ENCODE results near the gene DPCD.
A peak's percentile ranks its signal among the peaks of the same experiment; 100 is the strongest.

The DPCD gene

GRCh38 chr10:101614663-101615524 lies 26.8 kb downstream of the DPCD start:
- Histone ChIP-seq H2AFZ (ENCODE audit: low read length) (no peak overlapping the region), H3K4me1 (ENCODE audit: control insufficient read depth in 2 of 2, insufficient read depth in 1 of 2, low read depth in 1 of 2, low read length in 2 of 2) (peaks cover 11 to 46% of the 10 kb centered on the region in 2 donors), H2BK120ac (ENCODE audit: low read depth, low read length) (peak overlapping the region; percentile 68), H3K9me3 (replicated peaks in 1 of 2; ENCODE audit: control insufficient read depth in 2 of 2, insufficient read depth in 1 of 2, low read depth in 1 of 2, low read length in 2 of 2) (no peaks in the 10 kb centered on the region), H4K8ac (ENCODE audit: low read depth, low read length) (peak overlapping the region; percentile 29), H3K36me3 (replicated peaks in 1 of 2; ENCODE audit: control insufficient read depth in 2 of 2, insufficient read depth in 2 of 2, low read length in 2 of 2) (peaks cover 0 to 12% of the 10 kb centered on the region in 2 donors), H2BK15ac (ENCODE audit: low read length) (peak overlapping the region; percentile 43), H3K27me3 (ENCODE audit: control insufficient read depth in 3 of 3, insufficient read depth in 3 of 3, low read depth in 1 of 3, low read length in 3 of 3) (peaks cover 0 to 55% (median 0%) of the 10 kb centered on the region in 3 experiments), H3K4me2 (ENCODE audit: insufficient read depth, low read length, poor library complexity, severe bottlenecking) (peak overlapping the region; percentile 28), H3K14ac (ENCODE audit: low read length) (peak overlapping the region; percentile 65), H3K4me3 (ENCODE audit: low read length in 2 of 2) (no peak overlapping the region), H2AK5ac (ENCODE audit: low read depth, low read length) (peak overlapping the region; percentile 74), H3K18ac (ENCODE audit: low read length) (peak overlapping the region; percentile 82), H3K4ac (ENCODE audit: low read length) (no peak overlapping the region), H4K91ac (ENCODE audit: low read depth, low read length, poor library complexity) (no peak overlapping the region), H3K9ac (ENCODE audit: low read depth, low read length, poor library complexity) (no peak overlapping the region), H2BK5ac (ENCODE audit: low read length) (peak overlapping the region; percentile 72), H2BK12ac (ENCODE audit: low read length) (peak overlapping the region; percentile 36), H3K79me1 (ENCODE audit: low read depth, low read length) (no peaks in the 10 kb centered on the region), H3K27ac (replicated peaks; ENCODE audit: low read length) (peak overlapping the region; percentile 37), H3K23ac (ENCODE audit: low read depth, low read length, poor library complexity) (no peak overlapping the region)
- WGBS, 2 donors (ENCODE audit: extremely low coverage in 2 of 2, insufficient read length in 2 of 2, insufficient replicate concordance in 1 of 2) = no CpG with 5 or more reads among the region's 13 CpGs
- peak; percentile 40 for DNase-seq (ENCODE audit: low spot score)

- H4K91ac ChIP-seq (ENCODE audit: low read depth, low read length, poor library complexity) = peak overlapping the region; percentile 9
- no CpG with 5 or more reads among the region's 5 CpGs for WGBS, 2 donors (ENCODE audit: extremely low coverage in 2 of 2, insufficient read length in 2 of 2, insufficient replicate concordance in 1 of 2)
These were observed 27.5 kb downstream of the DPCD start for GRCh38 chr10:101615525-101616116.

DNA sequence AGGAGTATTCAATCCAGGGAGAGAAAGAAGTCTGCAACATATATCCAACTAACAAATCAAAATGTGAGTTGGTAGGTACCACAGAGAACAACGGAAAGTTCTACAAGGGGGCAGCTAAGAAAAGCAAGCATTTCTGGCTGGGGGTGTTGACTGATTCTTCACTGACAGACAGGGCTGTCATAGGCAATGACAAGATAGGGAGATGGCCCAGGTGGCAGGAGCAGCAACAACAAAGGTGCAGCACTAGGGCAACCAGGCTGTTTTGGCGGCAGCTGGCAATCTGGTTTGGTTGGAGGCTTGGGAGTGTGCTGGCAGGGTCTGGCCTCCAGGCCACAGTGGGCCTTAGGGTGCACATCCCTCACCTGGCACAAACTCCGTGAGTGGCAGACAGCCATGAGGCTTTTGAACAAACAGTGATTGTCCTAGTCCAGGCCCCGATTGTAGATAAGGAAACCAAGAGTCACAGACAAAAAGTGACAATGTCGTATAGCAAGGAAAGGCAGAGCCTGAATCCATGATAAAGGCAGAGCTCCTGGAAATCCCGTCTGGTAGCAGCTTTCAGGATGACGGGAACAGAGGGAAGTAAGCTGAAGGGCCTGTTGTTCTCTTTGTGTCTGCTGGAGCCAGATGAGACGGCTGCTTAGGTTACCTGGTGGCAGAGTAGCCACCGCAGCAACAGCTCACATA lies 28.4 kb downstream of the DPCD start:
- Histone ChIP-seq H3K36me3 (replicated peaks in 1 of 2; ENCODE audit: control insufficient read depth in 2 of 2, insufficient read depth in 2 of 2, low read length in 2 of 2) (peaks cover 0 to 5% of the 10 kb centered on the region in 2 donors), H3K4ac (ENCODE audit: low read length) (no peak overlapping the region), H3K4me2 (ENCODE audit: insufficient read depth, low read length, poor library complexity, severe bottlenecking) (no peak overlapping the region), H3K9ac (ENCODE audit: low read depth, low read length, poor library complexity) (no peak overlapping the region), H2AK5ac (ENCODE audit: low read depth, low read length) (peak overlapping the region; percentile 23), H3K14ac (ENCODE audit: low read length) (no peak overlapping the region), H2BK120ac (ENCODE audit: low read depth, low read length) (no peak overlapping the region), H3K27ac (replicated peaks; ENCODE audit: low read length) (peak overlapping the region; percentile 18), H4K8ac (ENCODE audit: low read depth, low read length) (no peak overlapping the region), H3K4me1 (ENCODE audit: control insufficient read depth in 2 of 2, insufficient read depth in 1 of 2, low read depth in 1 of 2, low read length in 2 of 2) (peaks cover 11 to 51% of the 10 kb centered on the region in 2 donors), H2BK5ac (ENCODE audit: low read length) (no peak overlapping the region), H2BK12ac (ENCODE audit: low read length) (no peak overlapping the region), H4K91ac (ENCODE audit: low read depth, low read length, poor library complexity) (no peak overlapping the region), H3K4me3 (ENCODE audit: low read length in 2 of 2) (no peak overlapping the region), H3K27me3 (ENCODE audit: control insufficient read depth in 3 of 3, insufficient read depth in 3 of 3, low read depth in 1 of 3, low read length in 3 of 3) (peaks cover 0 to 71% (median 0%) of the 10 kb centered on the region in 3 experiments), H3K18ac (ENCODE audit: low read length) (peak overlapping the region; percentile 63), H2BK15ac (ENCODE audit: low read length) (no peak overlapping the region), H3K79me1 (ENCODE audit: low read depth, low read length) (no peaks in the 10 kb centered on the region), H3K23ac (ENCODE audit: low read depth, low read length, poor library complexity) (no peak overlapping the region), H2AFZ (ENCODE audit: low read length) (no peak overlapping the region), H3K9me3 (replicated peaks in 1 of 2; ENCODE audit: control insufficient read depth in 2 of 2, insufficient read depth in 1 of 2, low read depth in 1 of 2, low read length in 2 of 2) (no peaks in the 10 kb centered on the region)
- DNase-seq (ENCODE audit: low spot score) = no peak
- WGBS, 2 donors (ENCODE audit: extremely low coverage in 2 of 2, insufficient read length in 2 of 2, insufficient replicate concordance in 1 of 2) = no CpG with 5 or more reads among the region's 9 CpGs

More at GRCh38 chr10:101615525-101616116, 27.5 kb downstream of the DPCD start:
- no peak overlapping the region for H3K4me3 ChIP-seq (ENCODE audit: low read length in 2 of 2)
- H3K9me3 ChIP-seq (replicated peaks in 1 of 2; ENCODE audit: control insufficient read depth in 2 of 2, insufficient read depth in 1 of 2, low read depth in 1 of 2, low read length in 2 of 2) = no peaks in the 10 kb centered on the region
- H2BK120ac ChIP-seq (ENCODE audit: low read depth, low read length) = peak overlapping the region; percentile 68
- peaks cover 11 to 51% of the 10 kb centered on the region in 2 donors for H3K4me1 ChIP-seq (ENCODE audit: control insufficient read depth in 2 of 2, insufficient read depth in 1 of 2, low read depth in 1 of 2, low read length in 2 of 2)
- peak overlapping the region; percentile 29 for H4K8ac ChIP-seq (ENCODE audit: low read depth, low read length)
- H3K27me3 ChIP-seq (ENCODE audit: control insufficient read depth in 3 of 3, insufficient read depth in 3 of 3, low read depth in 1 of 3, low read length in 3 of 3) = peaks cover 0 to 62% (median 0%) of the 10 kb centered on the region in 3 experiments
- H3K18ac ChIP-seq (ENCODE audit: low read length) = peak overlapping the region; percentile 82
- no peak overlapping the region for H3K9ac ChIP-seq (ENCODE audit: low read depth, low read length, poor library complexity)
- H2AFZ ChIP-seq (ENCODE audit: low read length) = no peak overlapping the region
- peak overlapping the region; percentile 74 for H2AK5ac ChIP-seq (ENCODE audit: low read depth, low read length)
- H3K79me1 ChIP-seq (ENCODE audit: low read depth, low read length) = no peaks in the 10 kb centered on the region
- H3K23ac ChIP-seq (ENCODE audit: low read depth, low read length, poor library complexity) = no peak overlapping the region
- H2BK12ac ChIP-seq (ENCODE audit: low read length) = peak overlapping the region; percentile 36
- no peak overlapping the region for H3K4ac ChIP-seq (ENCODE audit: low read length)
- H3K4me2 ChIP-seq (ENCODE audit: insufficient read depth, low read length, poor library complexity, severe bottlenecking) = no peak overlapping the region
- no peak for DNase-seq (ENCODE audit: low spot score)
- peak overlapping the region; percentile 72 for H2BK5ac ChIP-seq (ENCODE audit: low read length)
- peak overlapping the region; percentile 43 for H2BK15ac ChIP-seq (ENCODE audit: low read length)
- peak overlapping the region; percentile 65 for H3K14ac ChIP-seq (ENCODE audit: low read length)
- H3K36me3 ChIP-seq (replicated peaks in 1 of 2; ENCODE audit: control insufficient read depth in 2 of 2, insufficient read depth in 2 of 2, low read length in 2 of 2) = peaks cover 0 to 9% of the 10 kb centered on the region in 2 donors
- H3K27ac ChIP-seq (replicated peaks; ENCODE audit: low read length) = peak overlapping the region; percentile 37
